Cortex of kidney (tissue), 1 donor: ENCODE data around the gene MISP.

ENCODE experiments used
- DNase-seq: peaks from one replicate; lab custom pipeline; 2025; lab: John Stamatoyannopoulos, UW

The MISP gene

DNA sequence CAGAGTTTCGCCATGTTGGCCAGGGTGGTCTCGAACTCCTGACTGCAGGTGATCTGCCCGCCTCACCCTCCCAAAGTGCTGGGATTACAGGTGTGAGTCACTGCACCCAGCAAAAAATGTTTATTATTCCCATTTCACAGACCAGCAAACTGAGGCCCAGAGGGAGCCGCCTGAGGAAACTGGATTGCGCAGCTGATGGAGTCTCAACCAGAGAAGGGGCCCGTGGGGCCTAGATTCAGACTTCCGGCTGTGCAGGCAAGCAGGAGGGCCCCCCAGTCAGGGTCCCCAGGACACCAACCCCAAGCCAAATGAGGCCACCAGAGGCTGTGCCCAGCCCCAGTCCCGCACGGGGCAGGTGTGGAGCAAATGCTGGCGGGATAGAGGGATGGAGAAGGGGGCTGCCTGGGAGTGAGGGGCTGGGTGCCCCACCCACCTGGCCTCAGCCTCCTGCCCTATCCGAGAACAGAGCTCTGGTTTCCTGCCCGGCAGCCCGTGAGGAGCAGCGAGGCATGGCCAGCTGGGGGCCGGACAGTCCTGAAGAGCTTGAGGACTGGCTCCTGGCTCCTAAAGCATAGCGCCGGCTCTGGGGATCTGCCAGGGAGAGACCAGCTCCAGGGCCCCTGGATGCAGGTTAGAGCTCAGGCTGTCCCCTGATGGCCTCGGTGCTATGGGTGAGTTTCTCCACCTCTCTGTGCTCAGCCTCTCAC, 22.0 kb downstream of the MISP start:
- DNase-seq, result no peak

DNA sequence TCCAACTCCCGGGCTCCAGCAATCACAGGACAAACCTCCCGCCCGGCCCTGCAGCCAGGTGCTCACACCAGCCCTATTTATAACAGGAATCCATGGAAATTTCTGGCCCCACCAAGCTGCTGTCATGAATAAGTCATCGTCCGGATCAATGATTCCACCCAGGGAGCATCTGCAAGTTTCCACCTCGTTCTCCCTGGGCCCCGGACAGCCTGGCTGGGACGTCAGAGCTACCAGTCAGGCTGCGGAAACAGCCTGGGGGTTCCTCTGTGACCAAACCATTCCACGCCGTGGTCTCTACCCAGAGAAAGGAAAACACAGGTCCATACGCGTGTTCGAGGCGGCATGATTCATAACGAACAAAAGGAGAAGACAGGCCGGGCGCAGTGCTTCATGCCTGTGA, 25.6 kb downstream of the MISP start:
- DNase-seq, result no peak

DNA sequence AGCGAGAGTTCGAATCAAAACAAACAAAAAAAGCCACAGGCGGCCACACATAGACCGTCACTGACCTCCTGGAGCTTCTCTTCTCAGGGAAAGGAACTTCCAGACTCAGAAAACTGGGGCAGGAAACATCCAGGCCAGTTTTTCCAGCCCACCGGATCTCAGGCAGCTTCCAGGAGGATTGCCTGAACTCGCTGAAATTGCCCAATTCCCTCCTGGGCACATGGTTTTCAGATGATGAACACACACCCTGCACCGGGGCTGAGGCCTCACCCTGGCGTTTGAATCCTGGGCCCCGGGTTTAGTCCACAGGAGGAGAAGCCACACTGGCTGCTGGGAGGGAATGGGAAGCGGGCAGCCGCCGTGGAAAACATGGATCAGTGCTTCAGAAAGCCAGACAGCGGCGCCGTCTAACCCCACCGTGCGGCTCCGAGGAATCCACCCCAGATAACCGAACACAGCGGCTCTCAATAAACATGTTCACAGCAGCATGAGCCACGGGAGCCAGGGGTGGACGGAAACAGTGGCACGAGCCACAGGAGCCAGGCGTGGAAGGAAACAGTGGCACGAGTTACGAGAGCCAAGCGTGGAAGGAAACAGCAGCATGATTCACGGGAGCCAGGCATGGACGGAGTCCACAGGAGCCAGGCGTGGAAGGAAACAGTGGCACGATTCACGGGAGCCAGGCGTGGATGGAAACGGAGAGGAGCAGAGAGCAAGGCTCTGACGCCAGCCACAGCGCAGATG, 28.2 kb downstream of the MISP start:
- DNase-seq, result no peak

DNA sequence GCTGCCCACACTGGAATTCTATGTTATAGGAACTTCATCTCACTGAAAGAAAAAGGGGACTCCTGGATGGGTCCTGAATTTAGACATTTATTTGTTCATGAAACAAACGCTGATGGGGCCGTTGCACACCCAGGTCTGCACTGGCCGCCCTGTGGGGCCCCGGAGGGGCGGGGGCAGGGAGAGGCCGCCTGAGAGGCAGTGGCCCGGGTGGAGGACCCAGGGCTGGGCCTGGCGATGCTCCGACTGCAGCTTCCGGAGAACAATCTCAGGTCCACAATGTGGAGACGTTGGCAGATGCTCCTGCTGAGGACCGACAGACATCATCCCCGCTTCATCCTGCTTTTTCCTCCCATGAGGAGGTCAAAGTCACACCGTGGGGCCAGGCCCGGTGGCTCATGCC, 30.0 kb downstream of the MISP start:
- DNase-seq, result no peak

GRCh38 chr19:781800-782184, 30.9 kb downstream of the MISP start:
- DNase-seq, result no peak

- DNase-seq, result no peak
Measured at GRCh38 chr19:782185-782877, 31.4 kb downstream of the MISP start.

DNA sequence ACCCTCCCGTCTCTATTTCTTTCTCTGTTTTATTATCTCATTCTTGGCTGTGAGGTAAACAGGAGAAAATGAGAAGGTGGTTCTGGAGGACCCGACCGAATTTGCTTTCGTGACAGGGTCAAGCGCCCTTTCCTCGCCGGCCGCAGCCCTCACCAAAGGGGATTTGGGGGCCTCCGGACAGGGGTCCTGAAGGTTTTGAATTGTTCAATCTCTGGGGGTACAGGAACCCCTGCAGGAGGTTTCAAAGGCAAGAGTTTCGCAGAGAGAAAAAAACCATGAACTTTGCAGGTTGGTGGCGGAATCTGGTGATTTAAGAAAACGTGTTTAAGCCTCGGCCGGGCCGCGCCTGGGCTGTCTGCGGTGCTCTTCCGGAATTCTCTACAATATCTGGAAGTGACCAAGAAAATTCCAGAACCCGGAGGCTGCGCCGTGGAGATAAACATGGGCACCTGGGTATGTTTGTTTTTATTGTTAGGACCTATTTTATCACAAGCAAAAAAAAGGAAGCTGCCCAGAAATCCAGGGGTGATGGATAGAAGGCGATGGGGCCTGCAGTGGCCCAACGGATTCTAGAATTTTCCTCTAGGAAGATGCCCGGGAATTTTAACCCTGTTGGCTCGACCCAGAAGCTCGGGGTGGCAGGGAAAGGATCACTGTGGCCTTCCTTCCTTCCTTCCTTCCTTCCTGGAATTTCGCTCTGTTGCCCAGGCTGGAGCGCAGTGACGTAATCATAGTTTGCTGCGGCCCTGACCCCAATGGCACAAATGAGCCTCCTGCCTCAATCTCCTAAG, 32.2 kb downstream of the MISP start:
- no peak for DNase-seq

DNA sequence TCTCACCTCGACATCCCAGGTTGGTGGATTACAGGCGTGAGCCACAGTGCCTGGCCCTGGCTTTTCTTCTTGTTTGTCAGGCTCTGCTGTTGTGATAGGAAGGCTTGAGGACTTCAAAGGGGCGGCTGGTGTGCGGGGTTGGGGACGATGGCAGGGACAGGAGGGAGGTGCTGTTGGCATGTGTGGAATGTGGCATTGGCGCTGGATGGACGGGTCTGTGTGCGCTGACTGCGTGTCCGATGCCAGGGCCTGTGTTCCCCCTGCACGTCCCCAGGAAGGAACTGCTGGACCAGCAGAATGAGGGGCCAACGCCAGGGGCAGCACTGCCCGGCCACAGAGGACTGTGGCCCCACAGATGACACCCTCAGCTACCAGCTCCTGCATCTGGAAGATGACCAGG, 33.6 kb downstream of the MISP start:
- no peak for DNase-seq

DNA sequence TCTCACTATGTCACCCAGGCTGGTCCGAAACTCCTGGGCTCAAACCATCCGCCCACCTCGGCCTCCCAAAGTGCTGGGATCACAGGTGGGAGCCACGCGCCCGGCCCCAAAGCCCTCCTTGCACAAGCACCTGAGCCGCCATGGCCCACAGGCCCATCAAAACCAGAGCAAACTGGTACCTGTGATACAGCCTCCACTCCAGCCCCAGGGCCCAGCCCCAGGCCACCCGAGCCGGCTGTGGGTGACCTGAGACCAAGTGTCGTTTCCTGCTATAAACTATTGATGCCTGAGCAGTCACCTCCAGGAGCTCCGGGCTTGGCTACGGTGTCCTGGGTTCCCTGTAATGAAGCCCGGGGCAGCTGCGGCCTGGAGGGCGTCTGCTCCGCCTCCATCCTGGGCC, 36.6 kb downstream of the MISP start:
- no peak for DNase-seq

DNA sequence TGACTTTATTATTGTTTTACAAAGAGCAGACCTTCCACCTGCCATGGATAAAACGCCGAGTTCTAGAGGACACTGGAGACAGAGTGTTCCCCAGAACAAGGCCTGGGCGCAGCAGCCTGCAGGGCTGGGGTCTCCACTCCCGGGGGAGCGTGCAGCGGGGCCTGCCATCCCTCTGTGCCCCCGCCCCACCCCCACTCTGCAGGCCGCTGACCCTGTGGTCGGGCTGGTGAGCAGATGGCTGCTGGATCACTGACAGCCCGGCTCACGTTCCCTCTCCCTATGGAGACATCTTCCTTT, 37.7 kb downstream of the MISP start:
- no peak for DNase-seq

DNA sequence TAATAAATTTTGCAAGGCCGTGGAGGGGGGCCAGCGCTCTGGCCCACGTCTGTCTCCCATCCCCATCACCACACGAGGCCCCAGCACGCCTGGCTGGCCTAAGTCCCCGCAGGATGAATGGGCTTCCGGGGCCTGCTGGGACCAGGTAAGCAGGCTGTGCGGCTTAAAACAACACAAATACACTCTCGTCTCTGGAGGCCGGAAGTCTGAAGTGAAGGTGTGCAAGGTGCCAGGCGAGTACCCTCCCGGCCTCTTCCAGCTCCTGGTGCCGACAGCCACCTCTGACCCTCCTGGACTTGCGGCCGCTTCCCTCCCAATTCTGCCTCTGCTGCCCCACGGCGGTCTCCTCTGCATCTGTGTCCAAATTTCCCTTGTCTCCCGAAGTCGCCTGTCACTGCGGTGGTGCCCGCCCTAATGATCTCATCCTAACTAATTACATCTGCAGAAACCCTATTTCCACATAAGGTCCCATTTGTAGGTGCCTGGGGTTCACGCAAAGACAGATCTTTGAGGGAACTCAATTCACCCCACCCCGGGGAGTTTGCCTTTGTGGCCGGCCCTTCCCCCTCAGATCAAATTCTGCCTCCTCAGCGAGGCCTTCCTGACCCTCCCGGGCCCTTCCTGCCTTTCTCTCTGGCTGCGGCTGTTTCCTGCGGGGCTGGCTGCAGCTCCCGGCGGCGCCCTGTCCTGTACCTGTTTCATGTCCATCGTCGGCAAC, 38.2 kb downstream of the MISP start:
- no peak for DNase-seq

- DNase-seq, result no peak
Measured at GRCh38 chr19:789701-790060, 38.8 kb downstream of the MISP start.

- DNase-seq, result no peak
Measured at GRCh38 chr19:791007-791566, 40.2 kb downstream of the MISP start.

DNA sequence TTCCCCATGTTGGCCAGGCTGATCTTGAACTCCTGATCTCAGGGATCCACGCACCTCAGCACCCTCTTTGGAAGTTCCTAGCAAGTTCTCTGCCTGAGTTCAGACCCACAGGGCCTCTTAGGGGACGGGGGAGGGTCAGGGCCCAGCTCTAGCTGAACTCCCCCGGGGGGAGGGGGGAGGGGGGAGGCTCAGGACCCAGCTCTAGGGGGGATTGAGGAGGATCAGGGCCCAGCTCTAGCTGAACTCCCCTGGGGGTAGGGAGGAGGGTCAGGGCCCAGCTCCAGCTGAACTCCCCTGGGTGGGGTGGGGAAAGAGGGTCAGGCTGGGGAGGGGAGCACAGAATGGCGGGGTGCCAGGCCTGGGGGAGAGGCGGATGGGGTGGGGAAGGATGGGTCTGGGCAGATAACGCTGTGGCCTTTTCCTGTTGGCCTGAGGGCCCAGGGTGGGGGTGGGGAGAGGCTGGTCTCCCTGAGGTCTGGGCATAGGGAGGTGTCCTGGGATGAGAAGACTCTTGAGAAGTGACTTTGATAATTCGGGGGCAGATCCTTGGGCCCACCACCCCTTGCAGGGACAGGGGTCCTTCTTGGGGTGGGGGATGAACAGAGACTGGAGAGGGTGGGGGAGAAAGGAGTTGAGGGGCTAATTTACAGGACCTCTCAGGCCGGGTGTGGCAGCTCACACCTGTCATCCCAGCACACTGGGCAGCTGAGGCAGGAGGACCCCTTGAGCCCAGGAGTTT, 40.8 kb downstream of the MISP start:
- DNase-seq, result no peak

DNA sequence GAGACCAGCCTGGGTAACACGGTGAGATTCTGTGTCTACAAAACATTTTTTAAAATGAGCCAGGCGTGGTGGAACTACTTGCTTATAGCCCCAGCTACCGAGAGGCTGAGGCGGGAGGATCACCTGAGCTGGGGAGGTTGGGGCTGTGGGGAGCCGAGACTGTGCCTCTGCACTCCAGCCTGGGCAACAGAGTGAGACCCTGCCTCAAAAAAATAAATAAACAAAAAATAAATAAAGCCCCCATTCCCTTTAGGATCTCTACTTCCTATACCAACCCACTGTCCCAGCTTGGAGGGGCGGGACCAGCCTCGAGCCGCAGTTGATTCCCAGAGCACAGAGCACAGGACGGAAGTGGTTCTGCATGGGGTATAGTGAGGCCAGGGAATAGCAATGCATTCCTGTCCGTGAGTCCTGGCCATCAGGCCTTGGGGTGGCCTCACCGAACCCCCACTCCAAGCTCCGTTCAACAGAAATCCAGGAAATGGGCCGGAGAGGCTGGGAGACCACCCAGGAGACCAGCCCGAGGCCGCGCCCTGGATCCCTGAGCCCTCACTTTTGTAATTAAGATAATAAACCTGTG, 41.5 kb downstream of the MISP start:
- DNase-seq, result no peak

DNA sequence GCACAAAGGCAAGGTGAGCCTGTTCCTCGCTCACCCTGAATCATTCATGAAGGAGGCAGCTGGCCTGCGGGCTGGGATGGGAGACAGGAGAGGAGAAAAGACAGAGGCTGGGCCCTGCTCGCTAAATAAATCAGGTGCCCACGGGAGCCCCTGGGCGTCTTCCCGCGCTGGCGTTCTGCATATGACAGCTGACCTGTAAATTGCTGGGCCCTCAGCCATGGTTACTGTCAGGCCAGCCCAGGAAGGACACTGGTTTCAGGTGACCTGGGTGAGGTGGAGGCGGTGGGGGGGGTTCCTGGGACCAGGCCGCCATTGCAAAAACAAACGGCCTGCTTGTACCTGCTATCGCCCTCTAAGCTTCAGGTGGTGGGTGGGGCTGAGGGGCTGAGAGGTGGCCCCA, 42.9 kb downstream of the MISP start:
- DNase-seq, result no peak

DNA sequence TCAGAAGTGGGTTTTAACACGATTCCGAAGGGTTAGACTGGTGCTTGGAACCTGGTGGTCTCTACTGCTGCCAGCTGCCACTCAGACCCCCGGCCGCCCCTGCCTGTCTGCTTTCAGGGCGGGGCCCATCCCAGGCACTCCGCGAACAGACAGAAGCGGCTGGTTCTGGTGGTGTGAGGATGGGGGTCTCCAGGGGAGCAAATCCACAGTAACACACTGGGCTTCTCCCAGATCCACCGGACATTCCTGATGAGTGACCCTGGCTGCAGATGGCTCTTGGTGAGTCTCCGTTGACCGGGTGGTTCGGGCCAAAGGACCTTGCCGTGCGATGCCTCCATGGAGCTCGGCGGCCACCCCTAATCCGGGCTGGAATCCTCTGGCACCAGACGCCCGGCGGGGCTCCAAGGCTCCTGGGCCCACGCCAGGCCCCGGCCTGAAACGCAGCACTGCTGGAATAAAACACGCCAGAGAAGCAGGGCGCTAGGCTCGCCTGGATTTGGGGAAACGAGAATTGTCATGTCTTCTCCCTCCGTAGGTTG, 44.2 kb downstream of the MISP start:
- DNase-seq, result no peak

GRCh38 chr19:795691-796581, 45.0 kb downstream of the MISP start:
- DNase-seq, result no peak
